Right lobe of liver (tissue), 6 donors: ENCODE results near the gene NIPSNAP2. TPM values are rescaled to one million over a fixed set of nuclear protein-coding genes. Genes with fewer than 3 reads are reported as not detected.
"Not testable (repeated sequence)": the region's sequence is repeated elsewhere in the genome, so short reads cannot be mapped to it uniquely, and the experiment has no call there.

Source experiments
- ATAC-seq, 4 donors: fragments of 200-7000 bp; cut with Tn5 transposase; one replicate each; pipeline ENCODE4 v1.9.1; 2020; ENCODE audit warnings: mild to moderate bottlenecking in 4 of 4, moderate library complexity in 4 of 4
- DNase-seq, 3 donors: peaks; one replicate each; pipeline ENCODE4 v3.0.0-alpha.2; 2020
- H3K27ac ChIP-seq, 3 donors: fragments of 200-600 bp; one replicate each; pipeline ENCODE4 v1.8.0; 2022
- H3K27me3 ChIP-seq, 2 donors: fragments of 200-600 bp; one replicate each; pipeline ENCODE4 v1.8.0; 2022
- H3K36me3 ChIP-seq, 4 donors: fragments of 200-600 bp; sonication (generic) in 1 of 4; one replicate each; pipeline versions ENCODE4 v1.5.1 to v1.8.0; 2017 to 2022; ENCODE audit warnings: control low read depth in 1 of 4
- H3K4me1 ChIP-seq, 4 donors: fragments of 200-600 bp; sonication (generic) in 1 of 4; one replicate each; pipeline versions ENCODE4 v1.5.1 to v1.8.0; 2017 to 2022; ENCODE audit warnings: control low read depth in 1 of 4
- H3K4me3 ChIP-seq, 3 donors: fragments of 200-600 bp; one replicate each; pipeline ENCODE4 v1.8.0; 2022
- H3K9me3 ChIP-seq, 4 donors: fragments of 200-600 bp; sonication (generic) in 1 of 4; one replicate each; pipeline versions ENCODE4 v1.5.1 to v1.8.0; 2017 to 2022; ENCODE audit warnings: control low read depth in 1 of 4
- POLR2A ChIP-seq: fragments of 450-650 bp; IDR thresholded peaks from one replicate; pipeline ENCODE4 v1.6.1; 2017; ENCODE audit warnings: antibody characterized with exemption, mild to moderate bottlenecking
- WGBS: methylation state at CpG from one replicate; pipeline ENCODE4 v1.1.6; 2018; ENCODE audit warnings: low coverage, low lambda C conversion rate; ENCODE audit not compliant: insufficient coverage; ENCODE audit errors: missing lambda C conversion rate; 5-methylcytosine and 5-hydroxymethylcytosine counted together
- intact Hi-C, 2 donors: fragments of 100-400 bp; cut with DNase I; formaldehyde crosslinking; loops; one replicate each; pipeline versions ENCODE4 v1.11.2 to v1.14.1; 2022
- total RNA-seq, 6 experiments: library from RNA; depleted of rRNA in 2 of 6; stranded (reverse); fragments of >200 nt in 2 of 6; fragmentation: NEBNext Ultra II Directional in 3 of 6; extraction: Animal tissue kit (Norgen Biotek cat#: 25700) in 3 of 6; gene quantifications; one replicate each; pipeline versions ENCODE4 v1.1.0 to v1.2.4, GENCODE V29; 2016 to 2023
- TF ChIP-seq, protein P1 (sequence below), 4 donors: fragments of 200-600 bp in 3 of 4; fragments of 450-650 bp in 1 of 4; IDR thresholded peaks; one replicate each; pipeline versions ENCODE4 v1.5.1 to v1.8.0; 2016 to 2022; ENCODE audit warnings: antibody characterized with exemption in 4 of 4, mild to moderate bottlenecking in 2 of 4
- donor health status: DM: no; HTN: yes; CAD: no.
- donor health status: DM: no; HTN: no; CAD: no.
- donor health status: DM: no; HTN: no; CAD: no.
- donor health status: DM: no; HTN: yes; CAD: no.
- donor health status: DM: no; HTN: yes; CAD: no.

Gene NIPSNAP2
- total RNA-seq, 6 experiments from 2014 or later: 7.0 to 15.9 (median 10.3) TPM

DNA sequence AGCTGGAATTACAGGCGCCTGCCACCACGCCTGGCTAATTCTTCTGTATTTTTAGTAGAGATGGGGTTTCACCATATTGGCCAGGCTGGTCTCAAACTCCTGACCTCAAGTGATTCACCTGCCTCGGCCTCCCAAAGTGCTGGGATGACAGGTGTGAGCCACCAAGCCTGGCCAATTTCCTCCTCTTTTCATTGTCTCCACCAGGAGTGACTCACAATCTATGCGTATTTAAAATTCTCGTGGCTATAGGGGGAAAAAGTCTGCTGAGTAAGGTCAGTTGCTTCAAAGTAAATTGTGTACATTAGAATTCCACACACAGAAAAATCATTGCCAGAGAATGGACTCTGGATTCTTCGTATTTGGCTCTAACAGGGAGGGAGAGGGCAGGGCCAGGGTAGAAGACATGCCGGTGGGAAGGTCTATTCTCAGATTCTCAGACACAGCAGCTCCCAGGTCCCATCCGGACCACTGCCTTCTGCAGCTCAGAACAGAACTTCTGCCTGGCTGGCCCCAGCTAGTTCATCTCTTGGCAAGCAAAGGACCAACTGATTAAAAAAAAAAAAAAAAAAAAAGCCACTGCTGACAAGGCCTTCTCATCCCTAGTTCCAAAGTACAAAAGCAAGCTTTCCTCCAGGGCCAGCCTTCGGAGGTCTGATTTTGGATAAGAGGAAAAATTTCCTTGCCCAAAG is 64.7 kb downstream of the NIPSNAP2 start:
- H3K27me3 ChIP-seq: no peaks in the 10 kb centered on the region
- no peaks in the 10 kb centered on the region for H3K9me3 ChIP-seq
- intact Hi-C loops: no loop called here
- H3K36me3 ChIP-seq: no peaks in the 10 kb centered on the region
- DNase-seq: peak in 2 of 3 donors; percentile 48 to 60
- H3K4me3 ChIP-seq: no peak overlapping the region
- 43% methylated on average over 8 of the region's 9 CpGs for WGBS
- peak; percentile 60 to 70 (median 63) for ATAC-seq
- TF ChIP-seq, protein P1, sequence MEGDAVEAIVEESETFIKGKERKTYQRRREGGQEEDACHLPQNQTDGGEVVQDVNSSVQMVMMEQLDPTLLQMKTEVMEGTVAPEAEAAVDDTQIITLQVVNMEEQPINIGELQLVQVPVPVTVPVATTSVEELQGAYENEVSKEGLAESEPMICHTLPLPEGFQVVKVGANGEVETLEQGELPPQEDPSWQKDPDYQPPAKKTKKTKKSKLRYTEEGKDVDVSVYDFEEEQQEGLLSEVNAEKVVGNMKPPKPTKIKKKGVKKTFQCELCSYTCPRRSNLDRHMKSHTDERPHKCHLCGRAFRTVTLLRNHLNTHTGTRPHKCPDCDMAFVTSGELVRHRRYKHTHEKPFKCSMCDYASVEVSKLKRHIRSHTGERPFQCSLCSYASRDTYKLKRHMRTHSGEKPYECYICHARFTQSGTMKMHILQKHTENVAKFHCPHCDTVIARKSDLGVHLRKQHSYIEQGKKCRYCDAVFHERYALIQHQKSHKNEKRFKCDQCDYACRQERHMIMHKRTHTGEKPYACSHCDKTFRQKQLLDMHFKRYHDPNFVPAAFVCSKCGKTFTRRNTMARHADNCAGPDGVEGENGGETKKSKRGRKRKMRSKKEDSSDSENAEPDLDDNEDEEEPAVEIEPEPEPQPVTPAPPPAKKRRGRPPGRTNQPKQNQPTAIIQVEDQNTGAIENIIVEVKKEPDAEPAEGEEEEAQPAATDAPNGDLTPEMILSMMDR (IDR thresholded peaks at IDR 0.05): no peak
- no peak for TF ChIP-seq POLR2A
- H3K4me1 ChIP-seq: peaks cover 0 to 20% (median 9%) of the 10 kb centered on the region in 4 donors
- H3K27ac ChIP-seq: peak overlapping the region in 2 of 3 donors; percentile 45 to 67

DNA sequence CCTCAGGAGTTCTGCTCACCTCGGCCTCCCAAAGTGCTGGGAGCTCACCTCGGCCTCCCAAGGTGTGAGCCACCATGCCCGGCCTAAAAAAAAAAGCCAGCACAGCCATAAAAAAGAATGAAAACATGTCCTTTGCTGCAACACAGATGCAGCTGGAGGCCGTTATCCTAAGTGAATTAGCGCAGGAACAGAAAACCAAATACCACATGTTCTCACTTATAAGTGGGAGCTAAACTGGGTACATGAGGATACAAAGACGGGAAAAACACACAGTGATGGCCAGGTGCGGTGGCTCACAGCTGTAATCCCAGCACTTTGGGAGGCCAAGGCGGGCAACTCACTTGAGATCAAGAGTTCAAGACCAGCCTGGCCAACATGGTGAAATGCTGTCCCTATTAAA is 66.0 kb downstream of the NIPSNAP2 start:
- WGBS: 96% methylated on average over 5 of the region's 8 CpGs
- ATAC-seq: no peak
- H3K9me3 ChIP-seq: no peaks in the 10 kb centered on the region
- peak overlapping the region in 1 of 3 donors; percentile 67 for H3K27ac ChIP-seq
- no peak overlapping the region for H3K4me3 ChIP-seq
- no peaks in the 10 kb centered on the region for H3K36me3 ChIP-seq
- DNase-seq: no peak
- no peaks in the 10 kb centered on the region for H3K27me3 ChIP-seq
- TF ChIP-seq, protein P1 (IDR thresholded peaks at IDR 0.05): no peak
- no peak for TF ChIP-seq POLR2A
- H3K4me1 ChIP-seq: peaks cover 0 to 20% (median 9%) of the 10 kb centered on the region in 4 donors
- intact Hi-C loops: no loop called here

DNA sequence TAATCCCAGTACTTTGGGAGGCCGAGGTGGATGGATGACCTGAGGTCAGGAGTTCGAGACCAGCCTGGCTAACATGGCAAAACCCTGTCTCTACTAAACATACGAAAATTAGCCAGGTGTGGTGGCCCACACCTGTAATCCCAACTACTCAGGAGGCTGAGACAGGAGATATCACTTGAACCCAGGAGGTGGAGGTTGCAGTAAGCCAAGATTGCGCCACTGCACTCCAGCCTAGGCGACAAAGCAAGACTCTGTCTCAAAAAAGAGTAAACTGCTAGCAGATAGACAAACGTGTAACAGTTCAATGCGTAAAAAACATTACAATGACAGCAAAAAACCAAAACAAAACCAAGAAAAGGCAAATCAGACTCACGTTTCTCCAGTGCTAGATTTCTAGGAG is 67.2 kb downstream of the NIPSNAP2 start:
- H3K27me3 ChIP-seq, H3K4me3 ChIP-seq, ATAC-seq, H3K27ac ChIP-seq, intact Hi-C loops, H3K9me3 ChIP-seq, H3K36me3 ChIP-seq, DNase-seq: not testable (repeated sequence)
- peaks cover 0 to 20% (median 9%) of the 10 kb centered on the region in 4 donors for H3K4me1 ChIP-seq
- 55% methylated on average over 7 of the region's 8 CpGs for WGBS

DNA sequence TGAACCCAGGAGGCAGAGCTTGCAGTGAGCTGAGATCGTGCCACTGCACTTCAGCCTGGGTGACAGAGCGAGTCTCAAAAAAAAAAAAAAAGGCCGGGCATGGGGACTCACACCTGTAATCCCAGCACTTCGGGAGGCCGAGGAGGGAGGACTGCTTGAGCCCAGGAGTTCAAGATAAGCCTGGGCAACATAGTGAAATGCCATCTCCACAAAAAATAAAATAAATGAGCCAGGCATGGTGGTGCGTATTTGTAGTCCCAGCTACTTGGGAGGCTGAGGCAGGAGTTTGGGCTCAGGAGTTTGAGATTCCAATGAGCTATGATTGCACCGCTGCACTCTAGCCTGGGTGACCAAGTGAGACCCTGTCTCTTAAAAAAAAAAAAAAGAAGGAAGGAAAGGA is 68.2 kb downstream of the NIPSNAP2 start:
- H3K27ac ChIP-seq, H3K4me3 ChIP-seq, intact Hi-C loops, H3K9me3 ChIP-seq, H3K27me3 ChIP-seq, H3K36me3 ChIP-seq, DNase-seq, ATAC-seq: not testable (repeated sequence)
- H3K4me1 ChIP-seq: peaks cover 0 to 20% (median 9%) of the 10 kb centered on the region in 4 donors
- WGBS: 92% methylated on average over 5 of the region's 7 CpGs

DNA sequence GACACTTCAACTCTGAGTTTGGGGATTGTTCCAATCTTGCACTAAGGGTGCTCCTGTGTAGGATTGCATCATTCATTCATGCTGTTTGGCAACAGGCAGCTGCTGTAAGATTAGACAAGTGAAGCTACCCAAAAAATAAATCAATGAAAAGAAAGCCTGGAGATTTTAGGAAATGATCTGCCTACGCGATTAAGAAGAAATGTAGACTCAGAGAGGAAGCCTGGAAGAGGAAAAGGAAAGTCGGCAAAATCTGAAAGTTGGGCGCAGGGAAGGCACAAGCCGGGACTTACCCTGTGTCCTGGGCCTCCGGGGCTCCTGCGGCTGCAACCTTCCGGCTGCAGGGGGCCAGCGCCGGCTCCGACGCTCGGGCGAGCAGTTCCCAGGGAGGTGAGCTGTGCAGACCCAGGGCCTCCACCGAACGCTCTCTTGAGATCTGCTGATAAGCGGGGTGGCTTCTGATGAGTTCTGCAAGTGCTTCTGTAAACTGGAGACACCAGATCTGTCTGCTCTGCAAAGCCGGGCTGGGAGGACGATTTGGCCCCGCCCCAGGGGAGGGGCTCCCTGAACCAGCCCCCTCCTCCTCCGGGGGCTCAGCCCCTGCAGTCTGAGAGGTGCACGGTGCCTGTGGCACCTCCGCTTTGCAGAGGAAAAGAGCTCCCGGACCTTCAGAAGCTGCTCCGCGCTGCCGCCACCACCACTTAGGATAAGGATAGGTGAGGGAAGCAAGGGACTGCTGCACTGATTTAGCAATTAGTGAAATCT is 69.5 kb downstream of the NIPSNAP2 start:
- Histone ChIP-seq H3K4me3 (peak overlapping the region; percentile 61 to 89 (median 65)), H3K27me3 (no peaks in the 10 kb centered on the region), H3K9me3 (no peaks in the 10 kb centered on the region), H3K4me1 (peaks cover 0 to 16% (median 7%) of the 10 kb centered on the region in 4 donors), H3K36me3 (no peaks in the 10 kb centered on the region), H3K27ac (peak overlapping the region in 1 of 3 donors; percentile 44)
- WGBS: 0% methylated on average over 8 of the region's 27 CpGs
- TF ChIP-seq, protein P1 (IDR thresholded peaks at IDR 0.05): peak; percentile 12 to 18 (median 15)
- no peak for TF ChIP-seq POLR2A
- intact Hi-C loops: no loop called here
- peak; percentile 71 to 91 (median 84) for ATAC-seq
- DNase-seq: peak; percentile 66 to 77 (median 72)
